Parathyroid adenoma (tissue), 2 donors: Measurements from ENCODE around the gene TJP1.

Source experiments
- H2AFZ ChIP-seq: fragments of 300-600 bp; sonication (generic); one replicate; pipeline ENCODE4 v1.7.0; 2017; ENCODE audit warnings: antibody characterized with exemption, mild to moderate bottlenecking
- H3K27ac ChIP-seq: fragments of 300-600 bp; sonication (generic); one replicate; pipeline ENCODE4 v1.7.0; 2017
- H3K27me3 ChIP-seq: fragments of 300-600 bp; sonication (generic); one replicate; pipeline ENCODE4 v1.7.0; 2017; ENCODE audit warnings: low read length; ENCODE audit not compliant: control insufficient read depth, insufficient read depth
- H3K36me3 ChIP-seq: fragments of 300-600 bp; sonication (generic); one replicate; pipeline ENCODE4 v1.7.0; 2017; ENCODE audit warnings: low read length; ENCODE audit not compliant: control insufficient read depth, insufficient read depth
- H3K4me1 ChIP-seq: fragments of 300-600 bp; sonication (generic); one replicate; pipeline ENCODE4 v1.7.0; 2017; ENCODE audit warnings: control low read depth
- H3K4me2 ChIP-seq: fragments of 300-600 bp; sonication (generic); one replicate; pipeline ENCODE4 v1.7.0; 2017; ENCODE audit warnings: low read length
- H3K4me3 ChIP-seq: fragments of 300-600 bp; sonication (generic); one replicate; pipeline ENCODE4 v1.7.0; 2017; ENCODE audit warnings: low read depth, low read length
- H3K79me2 ChIP-seq: fragments of 300-600 bp; sonication (generic); one replicate; pipeline ENCODE4 v1.7.0; 2017; ENCODE audit warnings: control low read depth
- H3K9ac ChIP-seq: fragments of 300-600 bp; sonication (generic); one replicate; pipeline ENCODE4 v1.7.0; 2017; ENCODE audit warnings: mild to moderate bottlenecking
- H3K9me3 ChIP-seq: fragments of 300-600 bp; sonication (generic); one replicate; pipeline ENCODE4 v1.7.0; 2017; ENCODE audit warnings: low read length; ENCODE audit not compliant: control insufficient read depth
- CTCF ChIP-seq: fragments of 300-600 bp; sonication (generic); IDR thresholded peaks from one replicate; pipeline ENCODE4 v1.7.0; 2017; ENCODE audit warnings: antibody characterized with exemption, mild to moderate bottlenecking
- donor health status: primary hyperparathyroidism.

Gene TJP1

DNA sequence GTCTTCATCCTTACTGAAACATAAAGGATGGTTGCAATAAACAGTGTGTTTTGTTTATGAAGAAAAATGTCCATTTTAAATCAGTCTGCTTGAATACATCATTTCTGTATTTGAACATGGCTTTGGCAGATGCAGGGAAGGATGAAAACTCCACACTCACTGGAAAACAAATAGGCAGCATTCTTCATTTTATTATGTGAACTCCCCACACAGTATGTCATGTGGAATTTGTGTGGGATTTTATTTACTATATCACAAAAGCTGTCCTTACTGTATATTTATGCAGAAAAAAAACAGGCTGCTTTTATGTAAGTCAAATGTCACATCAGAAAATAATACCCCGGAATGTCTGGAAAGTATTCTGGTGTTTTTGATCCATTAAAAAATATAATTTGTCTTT, 44.1 kb upstream of the TJP1 start:
- Histone ChIP-seq H3K4me2 (no peak overlapping the region), H3K4me3 (no peak overlapping the region), H3K9me3 (no peaks in the 10 kb centered on the region), H2AFZ (no peak overlapping the region), H3K36me3 (no peaks in the 10 kb centered on the region), H3K4me1 (no peaks in the 10 kb centered on the region), H3K9ac (no peak overlapping the region), H3K79me2 (no peaks in the 10 kb centered on the region), H3K27ac (no peak overlapping the region), H3K27me3 (no peaks in the 10 kb centered on the region)
- no peak for TF ChIP-seq CTCF

GRCh38 chr15:29864501-29864900, 42.2 kb upstream of the TJP1 start:
- Histone ChIP-seq H3K9ac (no peak overlapping the region), H3K4me1 (no peaks in the 10 kb centered on the region), H3K36me3 (no peaks in the 10 kb centered on the region), H3K9me3 (no peaks in the 10 kb centered on the region), H3K27me3 (no peaks in the 10 kb centered on the region), H3K27ac (no peak overlapping the region), H3K4me2 (no peak overlapping the region), H3K4me3 (no peak overlapping the region), H3K79me2 (no peaks in the 10 kb centered on the region), H2AFZ (no peak overlapping the region)
- no peak for TF ChIP-seq CTCF

GRCh38 chr15:29863438-29863837, 41.2 kb upstream of the TJP1 start:
- Histone ChIP-seq H3K4me1 (no peaks in the 10 kb centered on the region), H3K79me2 (no peaks in the 10 kb centered on the region), H3K4me2 (no peak overlapping the region), H3K27ac (no peak overlapping the region), H3K27me3 (no peaks in the 10 kb centered on the region), H3K9me3 (no peaks in the 10 kb centered on the region), H3K4me3 (no peak overlapping the region), H2AFZ (no peak overlapping the region), H3K9ac (no peak overlapping the region), H3K36me3 (no peaks in the 10 kb centered on the region)
- no peak for TF ChIP-seq CTCF

- H3K4me2 ChIP-seq: no peak overlapping the region
- H3K4me1 ChIP-seq: no peaks in the 10 kb centered on the region
- no peak overlapping the region for H3K4me3 ChIP-seq
- no peak for TF ChIP-seq CTCF
- H3K27me3 ChIP-seq: no peaks in the 10 kb centered on the region
- H3K9me3 ChIP-seq: no peaks in the 10 kb centered on the region
- H3K9ac ChIP-seq: no peak overlapping the region
- no peaks in the 10 kb centered on the region for H3K36me3 ChIP-seq
- H2AFZ ChIP-seq: no peak overlapping the region
- no peak overlapping the region for H3K27ac ChIP-seq
- no peaks in the 10 kb centered on the region for H3K79me2 ChIP-seq
Measured at GRCh38 chr15:29862271-29862670, 40.0 kb upstream of the TJP1 start.

DNA sequence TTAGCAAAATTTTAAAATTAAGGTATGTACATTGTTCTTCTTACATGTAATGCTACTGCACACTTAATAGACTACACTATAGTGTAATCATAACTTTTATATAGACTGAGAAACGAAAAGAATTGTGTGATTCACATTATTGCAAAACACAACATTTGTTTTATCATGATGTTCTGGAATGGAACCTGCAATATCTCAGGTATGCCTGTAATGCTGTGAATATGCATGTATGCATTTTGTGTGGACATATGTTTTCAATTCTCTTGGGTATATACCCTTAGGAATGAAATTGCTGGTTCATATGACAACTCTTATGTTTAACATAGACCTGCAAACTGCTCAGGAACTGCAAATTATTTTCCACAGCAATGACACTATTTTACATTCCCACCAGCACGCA, 38.6 kb upstream of the TJP1 start:
- Histone ChIP-seq H3K4me2 (no peak overlapping the region), H3K27me3 (no peaks in the 10 kb centered on the region), H3K4me3 (no peak overlapping the region), H3K9me3 (no peaks in the 10 kb centered on the region), H3K36me3 (no peaks in the 10 kb centered on the region), H3K79me2 (no peaks in the 10 kb centered on the region), H3K4me1 (no peaks in the 10 kb centered on the region), H3K9ac (no peak overlapping the region), H2AFZ (no peak overlapping the region), H3K27ac (no peak overlapping the region)
- no peak for TF ChIP-seq CTCF
